Right lobe of liver (tissue), 6 donors: Measurements from ENCODE around the gene GID8. TPM values are rescaled to one million over a fixed set of nuclear protein-coding genes. Genes with fewer than 3 reads are reported as not detected.

ENCODE experiments used
- ATAC-seq, 4 donors: fragments of 200-7000 bp; cut with Tn5 transposase; one replicate each; pipeline ENCODE4 v1.9.1; 2020; ENCODE audit warnings: mild to moderate bottlenecking in 4 of 4, moderate library complexity in 4 of 4
- DNase-seq, 3 donors: peaks; one replicate each; pipeline ENCODE4 v3.0.0-alpha.2; 2020
- H3K27ac ChIP-seq, 3 donors: fragments of 200-600 bp; one replicate each; pipeline ENCODE4 v1.8.0; 2022
- H3K27me3 ChIP-seq, 2 donors: fragments of 200-600 bp; one replicate each; pipeline ENCODE4 v1.8.0; 2022
- H3K36me3 ChIP-seq, 4 donors: fragments of 200-600 bp; sonication (generic) in 1 of 4; one replicate each; pipeline versions ENCODE4 v1.5.1 to v1.8.0; 2017 to 2022; ENCODE audit warnings: control low read depth in 1 of 4
- H3K4me1 ChIP-seq, 4 donors: fragments of 200-600 bp; sonication (generic) in 1 of 4; one replicate each; pipeline versions ENCODE4 v1.5.1 to v1.8.0; 2017 to 2022; ENCODE audit warnings: control low read depth in 1 of 4
- H3K4me3 ChIP-seq, 3 donors: fragments of 200-600 bp; one replicate each; pipeline ENCODE4 v1.8.0; 2022
- H3K9me3 ChIP-seq, 4 donors: fragments of 200-600 bp; sonication (generic) in 1 of 4; one replicate each; pipeline versions ENCODE4 v1.5.1 to v1.8.0; 2017 to 2022; ENCODE audit warnings: control low read depth in 1 of 4
- POLR2A ChIP-seq: fragments of 450-650 bp; IDR thresholded peaks from one replicate; pipeline ENCODE4 v1.6.1; 2017; ENCODE audit warnings: antibody characterized with exemption, mild to moderate bottlenecking
- WGBS: methylation state at CpG from one replicate; pipeline ENCODE4 v1.1.6; 2018; ENCODE audit warnings: low coverage, low lambda C conversion rate; ENCODE audit not compliant: insufficient coverage; ENCODE audit errors: missing lambda C conversion rate; 5-methylcytosine and 5-hydroxymethylcytosine counted together
- intact Hi-C, 2 donors: fragments of 100-400 bp; cut with DNase I; formaldehyde crosslinking; loops; one replicate each; pipeline versions ENCODE4 v1.11.2 to v1.14.1; 2022
- total RNA-seq, 6 experiments: library from RNA; depleted of rRNA in 2 of 6; stranded (reverse); fragments of >200 nt in 2 of 6; fragmentation: NEBNext Ultra II Directional in 3 of 6; extraction: Animal tissue kit (Norgen Biotek cat#: 25700) in 3 of 6; gene quantifications; one replicate each; pipeline versions ENCODE4 v1.1.0 to v1.2.4, GENCODE V29; 2016 to 2023
- TF ChIP-seq, protein P1 (sequence below), 4 donors: fragments of 200-600 bp in 3 of 4; fragments of 450-650 bp in 1 of 4; IDR thresholded peaks; one replicate each; pipeline versions ENCODE4 v1.5.1 to v1.8.0; 2016 to 2022; ENCODE audit warnings: antibody characterized with exemption in 4 of 4, mild to moderate bottlenecking in 2 of 4
- donor health status: DM: no; HTN: yes; CAD: no.
- donor health status: DM: no; HTN: no; CAD: no.
- donor health status: DM: no; HTN: no; CAD: no.
- donor health status: DM: no; HTN: yes; CAD: no.
- donor health status: DM: no; HTN: yes; CAD: no.

Gene GID8
- total RNA-seq, 6 experiments from 2014 or later = 12.6 to 18.9 (median 15.1) TPM

DNA sequence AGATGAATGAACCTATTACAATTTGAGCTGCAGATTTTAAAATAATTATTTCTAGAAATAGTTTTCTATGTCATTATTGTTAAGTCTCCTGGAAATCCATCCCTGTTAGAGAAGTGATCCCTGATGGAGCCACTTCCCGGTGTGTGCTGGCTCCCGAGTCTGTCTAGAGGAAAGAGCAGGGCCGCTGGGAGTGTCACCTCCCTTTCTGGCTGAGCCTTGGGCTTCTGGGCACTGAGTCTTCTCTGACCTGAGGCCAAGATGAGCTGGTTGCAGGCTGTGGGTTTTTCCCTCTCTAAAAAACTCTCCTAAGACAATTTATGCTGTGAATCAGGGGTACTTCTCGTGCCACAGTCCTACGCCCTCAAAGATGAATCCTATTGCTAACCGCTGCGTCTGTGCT is 47.5 kb upstream of the GID8 start:
- intact Hi-C loops = no loop called here
- Histone ChIP-seq H3K27ac (no peak overlapping the region), H3K27me3 (no peaks in the 10 kb centered on the region), H3K9me3 (no peaks in the 10 kb centered on the region), H3K4me1 (peaks cover 0 to 21% (median 10%) of the 10 kb centered on the region in 4 donors), H3K36me3 (peaks cover 6 to 84% (median 45%) of the 10 kb centered on the region in 4 donors), H3K4me3 (no peak overlapping the region)
- ATAC-seq = no peak
- TF ChIP-seq, protein P1, sequence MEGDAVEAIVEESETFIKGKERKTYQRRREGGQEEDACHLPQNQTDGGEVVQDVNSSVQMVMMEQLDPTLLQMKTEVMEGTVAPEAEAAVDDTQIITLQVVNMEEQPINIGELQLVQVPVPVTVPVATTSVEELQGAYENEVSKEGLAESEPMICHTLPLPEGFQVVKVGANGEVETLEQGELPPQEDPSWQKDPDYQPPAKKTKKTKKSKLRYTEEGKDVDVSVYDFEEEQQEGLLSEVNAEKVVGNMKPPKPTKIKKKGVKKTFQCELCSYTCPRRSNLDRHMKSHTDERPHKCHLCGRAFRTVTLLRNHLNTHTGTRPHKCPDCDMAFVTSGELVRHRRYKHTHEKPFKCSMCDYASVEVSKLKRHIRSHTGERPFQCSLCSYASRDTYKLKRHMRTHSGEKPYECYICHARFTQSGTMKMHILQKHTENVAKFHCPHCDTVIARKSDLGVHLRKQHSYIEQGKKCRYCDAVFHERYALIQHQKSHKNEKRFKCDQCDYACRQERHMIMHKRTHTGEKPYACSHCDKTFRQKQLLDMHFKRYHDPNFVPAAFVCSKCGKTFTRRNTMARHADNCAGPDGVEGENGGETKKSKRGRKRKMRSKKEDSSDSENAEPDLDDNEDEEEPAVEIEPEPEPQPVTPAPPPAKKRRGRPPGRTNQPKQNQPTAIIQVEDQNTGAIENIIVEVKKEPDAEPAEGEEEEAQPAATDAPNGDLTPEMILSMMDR (IDR thresholded peaks at IDR 0.05) = no peak
- TF ChIP-seq POLR2A = no peak
- peak in 1 of 3 donors; percentile 12 for DNase-seq
- 83% methylated on average over 7 of the region's 7 CpGs for WGBS

DNA sequence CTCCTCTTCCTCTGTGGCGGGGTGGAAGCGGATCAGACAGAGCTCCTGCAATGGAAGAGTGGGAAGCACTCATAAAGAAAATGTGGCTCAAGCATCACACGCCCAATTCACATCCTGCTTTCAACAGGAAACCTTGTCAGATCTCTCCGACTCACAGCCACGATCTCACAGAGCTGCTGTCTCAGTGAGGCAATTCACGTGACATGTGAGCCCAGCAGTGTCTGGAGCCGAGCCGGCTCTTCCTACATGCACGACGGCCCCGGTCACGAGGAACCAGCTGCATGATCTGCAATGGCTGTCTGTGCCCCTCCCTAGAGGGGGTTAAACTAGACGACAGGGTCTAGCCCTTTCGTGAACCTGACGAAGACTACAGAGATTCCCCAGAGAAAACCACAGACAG is 46.8 kb upstream of the GID8 start:
- intact Hi-C loops = no loop called here
- peak in 3 of 4 donors; percentile 4 to 40 (median 21) for ATAC-seq
- 76% methylated on average over 3 of the region's 15 CpGs for whole genome bisulfite sequencing
- Histone ChIP-seq H3K27me3 (no peaks in the 10 kb centered on the region), H3K4me3 (no peak overlapping the region), H3K27ac (no peak overlapping the region), H3K4me1 (peaks cover 0 to 20% (median 10%) of the 10 kb centered on the region in 4 donors), H3K36me3 (peaks cover 6 to 88% (median 47%) of the 10 kb centered on the region in 4 donors), H3K9me3 (no peaks in the 10 kb centered on the region)
- TF ChIP-seq POLR2A = no peak
- TF ChIP-seq, protein P1 (IDR thresholded peaks at IDR 0.05) = no peak
- DNase-seq = no peak

DNA sequence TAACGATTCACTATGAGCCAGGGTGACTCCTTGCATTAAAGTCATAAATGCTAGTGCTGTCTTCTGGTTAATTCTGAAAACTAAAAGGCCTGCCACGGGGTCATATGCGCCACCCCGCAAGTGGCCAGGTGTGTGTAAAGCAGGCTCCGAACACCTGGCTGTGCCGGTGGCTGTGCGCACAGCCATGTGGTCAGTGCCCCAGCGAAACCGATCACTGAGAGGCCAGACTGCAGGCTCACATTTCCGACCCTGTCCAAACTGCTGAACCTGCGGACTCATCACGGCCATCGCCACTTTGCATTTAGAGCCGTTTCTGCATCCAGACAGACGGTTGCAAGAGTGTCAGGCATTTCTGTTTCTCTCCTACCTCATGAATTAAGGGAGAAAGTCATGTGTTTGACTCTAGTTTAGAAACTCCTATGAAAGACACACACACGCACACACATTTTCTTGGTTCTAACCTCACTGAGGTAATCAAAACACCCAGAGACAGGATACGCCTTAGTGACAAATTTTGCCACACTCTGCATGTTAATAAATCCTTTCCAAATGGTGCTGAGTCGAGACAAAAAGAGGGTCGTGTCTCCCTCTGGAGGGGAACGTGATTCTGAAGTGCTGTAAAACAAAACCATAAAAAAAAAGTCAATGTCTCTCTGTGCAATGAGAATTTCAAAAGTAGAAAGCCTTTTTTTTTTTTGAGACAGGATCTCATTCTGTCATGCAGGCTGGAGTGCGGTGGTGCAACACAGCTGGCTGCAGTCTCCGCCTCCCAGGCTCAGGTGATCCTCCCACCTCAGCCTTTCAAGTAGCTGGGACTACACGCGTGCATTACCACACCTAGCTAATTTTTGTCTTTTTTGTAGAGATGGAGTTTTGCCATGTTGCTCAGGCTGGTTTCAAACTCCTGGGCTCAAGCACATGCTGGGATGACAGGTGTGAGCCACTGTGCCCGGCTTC is 45.3 kb upstream of the GID8 start:
- Histone ChIP-seq H3K9me3 (no peaks in the 10 kb centered on the region), H3K27ac (no peak overlapping the region), H3K4me1 (peaks cover 0 to 9% (median 2%) of the 10 kb centered on the region in 4 donors), H3K4me3 (no peak overlapping the region), H3K27me3 (no peaks in the 10 kb centered on the region), H3K36me3 (peaks cover 6 to 84% (median 50%) of the 10 kb centered on the region in 4 donors)
- intact Hi-C loops = no loop called here
- peak in 1 of 3 donors; percentile 31 for DNase-seq
- 67% methylated on average over 13 of the region's 25 CpGs for WGBS
- TF ChIP-seq, protein P1 (IDR thresholded peaks at IDR 0.05) = no peak
- no peak for TF ChIP-seq POLR2A
- ATAC-seq = no peak

DNA sequence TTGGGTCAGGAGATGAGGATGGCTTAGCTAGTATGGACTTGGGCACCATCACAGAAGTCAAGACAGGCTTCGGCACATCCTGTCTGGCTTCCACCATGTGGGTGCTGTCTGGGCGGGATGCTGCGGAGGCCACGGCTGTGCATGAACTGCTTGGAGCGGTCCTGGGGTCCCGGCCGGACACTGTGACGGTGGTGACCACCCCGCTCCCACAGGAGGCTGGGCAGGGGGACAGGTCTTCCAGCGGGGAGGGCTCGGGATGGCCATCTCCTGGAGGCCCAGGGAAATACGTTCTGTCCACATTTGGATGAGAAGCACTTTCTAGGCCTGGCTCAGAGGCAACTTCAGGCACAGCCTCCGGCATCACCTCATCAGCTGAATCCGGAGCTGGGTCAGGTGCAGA is 44.2 kb upstream of the GID8 start:
- Histone ChIP-seq H3K9me3 (no peaks in the 10 kb centered on the region), H3K4me1 (peaks cover 0 to 5% (median 0%) of the 10 kb centered on the region in 4 donors), H3K36me3 (peaks cover 6 to 74% (median 48%) of the 10 kb centered on the region in 4 donors), H3K27me3 (no peaks in the 10 kb centered on the region), H3K27ac (no peak overlapping the region), H3K4me3 (no peak overlapping the region)
- no peak for ATAC-seq
- intact Hi-C loops = no loop called here
- 97% methylated on average over 5 of the region's 14 CpGs for WGBS
- TF ChIP-seq POLR2A = no peak
- TF ChIP-seq, protein P1 (IDR thresholded peaks at IDR 0.05) = no peak
- DNase-seq = peak in 1 of 3 donors; percentile 31
